HG03103 (cell line): ENCODE measurements around the gene RNF220.
"Not testable (repeated sequence)": the region's sequence is repeated elsewhere in the genome, so short reads cannot be mapped to it uniquely, and the experiment has no call there.

ENCODE experiments used
- ATAC-seq: cut with Tn5 transposase; IDR thresholded peaks from one replicate; pipeline ENCODE4 v1.9.1; 2021; ENCODE audit warnings: low read depth; ENCODE audit not compliant: unreplicated experiment

RNF220 gene

GRCh38 chr1:44544960-44545359, 139.9 kb downstream of the RNF220 start:
- no peak for ATAC-seq

- ATAC-seq = no peak
These were observed 140.9 kb downstream of the RNF220 start for GRCh38 chr1:44545961-44546360.

- ATAC-seq = no peak
These were observed 141.5 kb downstream of the RNF220 start for GRCh38 chr1:44546403-44547053.

GRCh38 chr1:44547361-44547760, 142.3 kb downstream of the RNF220 start:
- no peak for ATAC-seq

- no peak for ATAC-seq
These were observed 142.8 kb downstream of the RNF220 start for GRCh38 chr1:44547837-44548236.

GRCh38 chr1:44549510-44549909, 144.5 kb downstream of the RNF220 start:
- ATAC-seq = no peak

- ATAC-seq = no peak
These were observed 148.2 kb downstream of the RNF220 start for GRCh38 chr1:44553127-44553758.

- no peak for ATAC-seq
These were observed 148.7 kb downstream of the RNF220 start for GRCh38 chr1:44553771-44554170.

- no peak for ATAC-seq
These were observed 149.7 kb downstream of the RNF220 start for GRCh38 chr1:44554706-44555105.

- ATAC-seq = no peak
These were observed 152.7 kb downstream of the RNF220 start for GRCh38 chr1:44557778-44558177.

GRCh38 chr1:44558883-44559282, 153.8 kb downstream of the RNF220 start:
- no peak for ATAC-seq

GRCh38 chr1:44559330-44559729, 154.3 kb downstream of the RNF220 start:
- no peak for ATAC-seq

GRCh38 chr1:44559913-44560312, 154.9 kb downstream of the RNF220 start:
- ATAC-seq = no peak

- ATAC-seq = not testable (repeated sequence)
These were observed 155.6 kb downstream of the RNF220 start for GRCh38 chr1:44560696-44561095.

- no peak for ATAC-seq
These were observed 160.2 kb downstream of the RNF220 start for GRCh38 chr1:44565259-44565750.

- no peak for ATAC-seq
These were observed 160.8 kb downstream of the RNF220 start for GRCh38 chr1:44565833-44566232.

- no peak for ATAC-seq
These were observed 161.4 kb downstream of the RNF220 start for GRCh38 chr1:44566281-44567046.

- ATAC-seq = no peak
These were observed 163.3 kb downstream of the RNF220 start for GRCh38 chr1:44568128-44568900.

- no peak for ATAC-seq
These were observed 164.4 kb downstream of the RNF220 start for GRCh38 chr1:44569491-44569890.

- ATAC-seq = no peak
These were observed 166.9 kb downstream of the RNF220 start for GRCh38 chr1:44571712-44572571.
